Fibroblast of peridontal ligament (primary cell): ENCODE measurements around the gene CIART.
"Not testable (repeated sequence)": the region's sequence is repeated elsewhere in the genome, so short reads cannot be mapped to it uniquely, and the experiment has no call there.

Source experiments
- DNase-seq: peaks from one replicate; pipeline ENCODE4 v3.0.0-alpha.2; 2010; ENCODE audit errors: extremely low read depth

The CIART gene

DNA sequence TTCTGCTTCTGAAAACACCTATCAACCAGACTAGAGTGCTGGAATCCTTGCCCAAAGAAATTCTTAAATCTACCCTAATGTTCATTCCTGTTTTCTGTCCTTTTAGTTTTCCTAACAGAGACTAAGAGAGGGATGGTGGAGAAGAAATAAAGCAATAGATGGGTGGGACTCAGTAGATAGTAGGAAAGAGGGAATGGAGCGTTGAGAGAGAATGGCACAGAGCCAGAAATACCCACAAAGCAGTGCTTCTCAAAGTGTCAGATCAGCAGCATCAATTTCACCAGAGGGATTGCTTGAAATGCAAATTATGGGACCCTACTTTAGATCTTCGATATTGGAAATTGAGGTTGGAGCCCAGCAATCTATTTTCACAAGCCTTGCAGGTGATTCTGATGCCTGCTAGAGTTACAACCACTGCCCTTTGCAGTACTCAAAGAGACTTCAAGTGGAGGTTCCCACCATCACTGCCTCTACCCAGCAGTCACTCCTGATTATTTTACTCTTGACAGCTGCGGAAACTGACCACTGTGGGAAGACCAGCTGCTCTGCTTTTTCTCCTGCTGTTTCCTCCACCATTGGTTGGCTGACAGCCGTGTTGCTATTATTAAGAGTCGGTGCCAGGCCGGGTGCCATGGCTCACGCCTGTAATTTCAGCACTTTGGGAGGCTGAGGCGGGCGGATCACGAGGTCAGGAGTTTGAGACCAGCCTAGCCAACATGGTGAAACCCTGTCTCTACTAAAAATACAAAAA, 27.6 kb downstream of the CIART start:
- DNase-seq, result no peak

DNA sequence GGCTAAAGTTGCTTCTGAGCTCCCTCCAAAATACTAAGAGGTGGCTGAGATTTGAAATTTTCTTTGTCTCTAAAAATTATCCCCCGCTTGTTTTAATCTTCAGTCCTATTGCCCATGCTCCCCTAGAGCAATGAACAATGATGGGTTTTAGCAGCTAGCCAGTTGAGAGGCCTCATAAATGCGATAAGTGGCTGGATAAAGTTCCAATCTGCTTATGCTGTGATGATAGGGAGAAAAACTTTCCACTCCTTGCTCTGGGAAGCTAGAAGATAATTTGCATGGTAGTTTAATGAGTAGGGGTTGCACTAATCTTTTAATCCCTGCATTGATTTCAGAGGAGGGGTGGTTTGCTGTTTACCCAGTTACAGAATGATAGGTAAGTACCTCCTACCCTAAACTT, 29.4 kb downstream of the CIART start:
- no peak for DNase-seq

DNA sequence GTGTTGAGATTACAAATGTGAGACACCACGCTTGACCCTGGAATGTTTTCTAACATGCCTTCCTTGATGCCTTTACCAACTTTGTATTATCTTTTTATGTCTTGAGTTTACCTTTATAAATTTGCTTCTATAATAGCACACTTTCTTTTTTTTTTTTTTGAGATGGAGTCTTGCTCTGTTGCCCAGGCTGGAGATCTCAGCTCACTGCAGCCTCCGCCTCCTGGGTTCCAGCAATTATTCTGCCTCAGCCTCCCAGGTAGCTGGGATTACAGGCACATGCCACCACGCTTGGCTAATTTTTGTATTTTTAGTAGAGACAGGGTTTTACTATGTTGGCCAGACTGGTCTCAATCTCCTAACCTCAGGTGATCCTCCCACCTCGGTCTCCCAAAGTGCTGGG, 32.3 kb downstream of the CIART start:
- not testable (repeated sequence) for DNase-seq

DNA sequence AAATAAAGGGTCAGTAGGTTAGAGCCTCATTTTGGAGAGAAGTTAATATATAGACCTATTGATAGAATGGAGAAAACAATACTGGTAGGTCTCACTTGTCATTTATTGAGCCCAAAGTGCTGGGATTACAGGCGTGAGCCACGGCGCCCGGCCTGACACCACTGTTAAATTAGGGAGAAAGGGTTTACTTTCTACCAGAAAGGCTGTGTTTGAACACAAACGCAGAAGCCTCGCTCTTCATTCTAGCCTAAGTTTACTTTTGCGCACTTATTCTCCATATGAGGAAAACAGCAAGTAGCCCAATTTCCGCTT, 38.3 kb downstream of the CIART start:
- DNase-seq, result no peak

DNA sequence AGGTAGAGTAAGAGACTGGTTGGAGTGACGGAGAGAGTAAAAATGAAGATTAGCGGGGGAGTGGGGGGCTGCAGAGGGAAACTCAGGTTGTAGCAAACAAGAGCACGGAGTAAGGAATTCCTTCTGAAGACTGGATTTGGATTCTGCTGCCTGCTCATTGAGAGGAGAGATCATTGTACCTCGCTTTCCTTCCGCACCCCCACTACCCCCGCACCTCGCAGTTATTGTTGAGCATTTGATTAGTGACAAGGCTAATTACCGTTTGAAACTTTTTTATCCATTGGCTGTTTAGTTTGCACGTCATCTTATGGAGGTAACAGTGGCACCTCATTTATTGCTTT, 39.4 kb downstream of the CIART start:
- DNase-seq, result peak; percentile 4

DNA sequence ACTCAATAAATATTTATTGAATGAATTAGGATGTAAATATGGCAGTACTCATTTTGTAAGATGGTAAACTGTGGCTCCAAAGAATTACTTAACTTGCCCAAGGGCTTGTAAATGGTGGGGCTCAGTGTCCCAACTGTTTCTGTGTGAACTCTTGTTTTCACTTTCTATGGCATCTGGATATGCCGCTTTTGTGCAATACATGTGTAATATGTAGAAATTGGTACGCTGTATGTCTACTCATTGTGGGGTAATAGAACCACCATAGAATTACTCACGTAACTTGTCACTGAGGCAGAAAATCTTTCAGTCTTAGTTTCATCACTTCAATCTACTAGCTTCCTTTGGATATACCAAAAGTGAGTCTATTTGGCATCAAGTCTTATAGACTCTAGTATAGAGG, 40.0 kb downstream of the CIART start:
- DNase-seq, result peak; percentile 35

DNA sequence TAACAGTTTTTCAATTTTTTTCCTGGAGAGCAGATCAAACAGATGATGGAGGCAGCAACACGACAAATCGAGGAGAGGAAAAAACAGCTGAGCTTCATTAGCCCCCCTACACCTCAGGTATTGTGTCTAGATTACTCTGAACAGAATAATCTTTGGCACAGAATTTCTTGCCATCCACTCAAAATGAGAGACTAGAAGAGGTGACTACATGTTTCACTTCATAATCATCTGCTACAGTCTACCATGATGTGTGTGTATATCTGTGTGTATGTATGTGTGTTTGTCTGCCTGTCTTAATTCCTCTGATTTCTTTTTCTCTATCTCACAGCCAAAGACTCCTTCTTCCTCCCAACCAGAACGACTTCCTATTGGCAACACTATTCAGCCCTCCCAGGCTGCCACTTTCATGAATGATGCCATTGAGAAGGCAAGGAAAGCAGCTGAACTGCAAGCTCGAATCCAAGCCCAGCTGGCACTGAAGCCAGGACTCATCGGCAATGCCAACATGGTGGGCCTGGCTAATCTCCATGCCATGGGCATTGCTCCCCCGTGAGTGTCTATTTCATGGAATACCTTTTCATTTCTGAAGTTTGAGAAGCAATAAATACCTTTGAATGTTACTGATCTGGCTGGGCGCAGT, 50.4 kb downstream of the CIART start:
- DNase-seq, result no peak
